PC-9 (cell line): ENCODE measurements around the gene ELMO2. TPM values are rescaled to one million over a fixed set of nuclear protein-coding genes. Genes with fewer than 3 reads are reported as not detected.

ENCODE experiments used
- BruUV-seq: library from RNA; stranded (reverse); fragments of 400-500 nt; replicated peaks from 2 replicates; lab custom pipeline; 2021; lab: Mats Ljungman, UMichigan
- CTCF ChIA-PET: fragments of 300-600 bp; sonication (Branson Sonifier 250); formaldehyde crosslinking; loops from one replicate; lab custom pipeline; 2022; ENCODE audit warnings: antibody characterized with exemption; lab: Charles Lee
- POLR2A ChIA-PET: fragments of 300-600 bp; sonication (Branson Sonifier 250); formaldehyde crosslinking; loops from one replicate; lab custom pipeline; 2022; ENCODE audit warnings: antibody characterized with exemption; ENCODE audit not compliant: unreplicated experiment; lab: Charles Lee
- DNase-seq, 2 experiments: peaks; one replicate each; pipeline versions ENCODE4 v3.0.0 to v3.0.0-alpha.2; 2015 to 2022; ENCODE audit warnings: mixed read lengths in 1 of 2
- H2AFZ ChIP-seq: fragments of 200-600 bp; sonication (generic); 2 replicates; pipeline ENCODE4 v1.8.1; 2017; ENCODE audit warnings: antibody characterized with exemption
- H3F3A ChIP-seq: fragments of 200-600 bp; sonication (generic); 2 replicates; pipeline ENCODE4 v1.8.1; 2017; ENCODE audit warnings: antibody characterized with exemption, mild to moderate bottlenecking, low read depth; ENCODE audit not compliant: insufficient read depth
- H3K27ac ChIP-seq: fragments of 200-600 bp; sonication (generic); 2 replicates; pipeline ENCODE4 v1.6.1; 2016; ENCODE audit warnings: mixed run types
- H3K27me3 ChIP-seq: fragments of 200-600 bp; sonication (generic); 2 replicates; pipeline ENCODE4 v1.6.1; 2016; ENCODE audit warnings: low read depth, mixed run types; ENCODE audit not compliant: insufficient read depth
- H3K36me3 ChIP-seq: fragments of 200-600 bp; sonication (generic); 2 replicates; pipeline ENCODE4 v1.6.1; 2016; ENCODE audit warnings: low read depth, mixed run types
- H3K4me1 ChIP-seq: fragments of 200-600 bp; sonication (generic); replicated peaks from 2 replicates; pipeline ENCODE4 v1.6.1; 2016; ENCODE audit warnings: mixed run types; ENCODE audit not compliant: insufficient read depth
- H3K4me2 ChIP-seq: fragments of 200-600 bp; sonication (generic); 2 replicates; pipeline ENCODE4 v1.6.1; 2017; ENCODE audit warnings: mixed run types
- H3K4me3 ChIP-seq: fragments of 200-600 bp; sonication (generic); 2 replicates; pipeline ENCODE4 v1.6.1; 2016; ENCODE audit warnings: mixed run types
- H3K79me2 ChIP-seq: fragments of 200-600 bp; sonication (generic); 2 replicates; pipeline ENCODE4 v1.6.1; 2017; ENCODE audit warnings: low read depth, mixed run types
- H3K9me2 ChIP-seq: fragments of 200-600 bp; sonication (generic); 2 replicates; pipeline ENCODE4 v1.8.1; 2017; ENCODE audit warnings: mild to moderate bottlenecking; ENCODE audit not compliant: insufficient read depth
- H3K9me3 ChIP-seq: fragments of 200-600 bp; sonication (generic); 2 replicates; pipeline ENCODE4 v1.8.1; 2016; ENCODE audit warnings: low read depth; ENCODE audit not compliant: insufficient read depth
- H4K20me1 ChIP-seq: fragments of 200-600 bp; sonication (generic); 2 replicates; pipeline ENCODE4 v1.8.1; 2017; ENCODE audit not compliant: insufficient read depth
- EZH2 ChIP-seq: fragments of 200-600 bp; sonication (generic); IDR thresholded peaks from 2 replicates; pipeline ENCODE4 v1.8.0; 2017; ENCODE audit warnings: antibody characterized with exemption, low read depth
- intact Hi-C: fragments of 100-400 bp; cut with micrococcal nuclease; formaldehyde crosslinking; loops from one replicate; pipeline ENCODE4 v1.10.0; 2022; ENCODE audit not compliant: unreplicated experiment
- total RNA-seq: library from RNA; stranded (reverse); gene quantifications from 2 replicates; pipeline ENCODE4 v1.2.3, GENCODE V29; 2021
- TF ChIP-seq, protein P1 (sequence below): fragments of 200-600 bp; sonication (generic); conservative IDR thresholded peaks from 2 replicates; pipeline ENCODE4 v1.6.1; 2017; ENCODE audit warnings: mixed run types, antibody characterized with exemption, mild to moderate bottlenecking, moderate library complexity

Gene ELMO2
- total RNA-seq, 1 experiment from 2014 or later = 29.4 TPM

DNA sequence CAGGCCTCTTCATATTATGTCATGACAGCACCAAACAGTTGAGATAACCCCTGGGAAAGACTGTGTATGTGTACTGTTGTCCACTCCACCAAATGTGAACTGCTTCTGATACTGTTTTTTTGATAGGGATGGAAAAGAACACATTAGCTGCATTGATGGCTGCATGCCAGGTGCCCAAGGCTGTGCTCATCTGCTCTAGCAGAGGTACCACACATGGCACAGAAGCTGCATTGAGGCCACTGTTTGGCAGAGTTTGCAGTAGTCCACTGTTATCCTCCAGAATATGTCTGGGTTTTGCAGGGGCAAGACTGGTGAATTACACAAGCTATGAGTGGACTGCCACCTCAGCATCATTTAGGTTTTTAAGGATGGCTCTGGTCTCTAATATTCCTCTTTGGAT, 28.2 kb upstream of the ELMO2 start:
- intact Hi-C loops = no loop called here
- H3F3A ChIP-seq = no peaks in the 10 kb centered on the region
- H3K79me2 ChIP-seq = no peaks in the 10 kb centered on the region
- no peak overlapping the region for H2AFZ ChIP-seq
- H3K27me3 ChIP-seq = peaks cover 89% of the 10 kb centered on the region
- no peaks in the 10 kb centered on the region for H3K9me3 ChIP-seq
- H3K4me2 ChIP-seq = no peak overlapping the region
- no TSS peak for BruUV-seq
- TF ChIP-seq, protein P1, sequence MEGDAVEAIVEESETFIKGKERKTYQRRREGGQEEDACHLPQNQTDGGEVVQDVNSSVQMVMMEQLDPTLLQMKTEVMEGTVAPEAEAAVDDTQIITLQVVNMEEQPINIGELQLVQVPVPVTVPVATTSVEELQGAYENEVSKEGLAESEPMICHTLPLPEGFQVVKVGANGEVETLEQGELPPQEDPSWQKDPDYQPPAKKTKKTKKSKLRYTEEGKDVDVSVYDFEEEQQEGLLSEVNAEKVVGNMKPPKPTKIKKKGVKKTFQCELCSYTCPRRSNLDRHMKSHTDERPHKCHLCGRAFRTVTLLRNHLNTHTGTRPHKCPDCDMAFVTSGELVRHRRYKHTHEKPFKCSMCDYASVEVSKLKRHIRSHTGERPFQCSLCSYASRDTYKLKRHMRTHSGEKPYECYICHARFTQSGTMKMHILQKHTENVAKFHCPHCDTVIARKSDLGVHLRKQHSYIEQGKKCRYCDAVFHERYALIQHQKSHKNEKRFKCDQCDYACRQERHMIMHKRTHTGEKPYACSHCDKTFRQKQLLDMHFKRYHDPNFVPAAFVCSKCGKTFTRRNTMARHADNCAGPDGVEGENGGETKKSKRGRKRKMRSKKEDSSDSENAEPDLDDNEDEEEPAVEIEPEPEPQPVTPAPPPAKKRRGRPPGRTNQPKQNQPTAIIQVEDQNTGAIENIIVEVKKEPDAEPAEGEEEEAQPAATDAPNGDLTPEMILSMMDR = no peak
- no peak for TF ChIP-seq EZH2
- POLR2A ChIA-PET = no interaction called here
- no peak overlapping the region for H3K27ac ChIP-seq
- DNase-seq = no peak
- H4K20me1 ChIP-seq = no peaks in the 10 kb centered on the region
- H3K4me1 ChIP-seq = no peaks in the 10 kb centered on the region
- no peaks in the 10 kb centered on the region for H3K9me2 ChIP-seq
- no peaks in the 10 kb centered on the region for H3K36me3 ChIP-seq
- no peak overlapping the region for H3K4me3 ChIP-seq
- CTCF ChIA-PET = no interaction called here

DNA sequence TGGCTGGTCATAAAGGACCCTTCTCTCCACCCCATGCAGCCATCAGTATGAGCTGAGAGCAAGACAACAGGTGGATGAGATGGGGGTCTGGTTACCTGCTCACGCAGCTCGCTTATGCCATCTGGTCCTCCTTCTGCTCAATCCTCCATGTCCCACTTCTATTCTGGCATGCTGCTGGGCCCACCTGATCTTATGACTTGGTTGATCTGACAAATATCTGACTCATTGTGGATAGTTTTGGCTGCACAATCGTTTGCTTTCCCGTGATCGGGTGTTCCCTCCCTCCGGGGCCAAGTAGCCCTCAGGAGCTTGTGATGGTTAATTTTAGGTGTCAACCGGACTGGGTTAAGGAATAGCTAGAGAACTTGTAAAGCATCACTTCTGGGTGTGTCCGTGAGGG, 26.6 kb upstream of the ELMO2 start:
- no peak for DNase-seq
- TF ChIP-seq EZH2 = no peak
- TF ChIP-seq, protein P1 = no peak
- intact Hi-C loops = no loop called here
- Histone ChIP-seq H3K79me2 (no peaks in the 10 kb centered on the region), H3K4me1 (no peaks in the 10 kb centered on the region), H3K9me3 (no peaks in the 10 kb centered on the region), H3K27me3 (peaks cover 92% of the 10 kb centered on the region), H3K4me3 (no peak overlapping the region), H3K36me3 (no peaks in the 10 kb centered on the region), H3K4me2 (no peak overlapping the region), H4K20me1 (no peaks in the 10 kb centered on the region), H2AFZ (no peak overlapping the region), H3K27ac (no peak overlapping the region), H3F3A (no peaks in the 10 kb centered on the region), H3K9me2 (no peaks in the 10 kb centered on the region)
- POLR2A ChIA-PET = interaction anchor here (0.6 to 0.7 kb wide), 2 partner anchors 365 to 977 kb away, joined by 3 read pairs; no protein-coding TSS in a partner anchor
- no TSS peak for BruUV-seq
- CTCF ChIA-PET = no interaction called here

DNA sequence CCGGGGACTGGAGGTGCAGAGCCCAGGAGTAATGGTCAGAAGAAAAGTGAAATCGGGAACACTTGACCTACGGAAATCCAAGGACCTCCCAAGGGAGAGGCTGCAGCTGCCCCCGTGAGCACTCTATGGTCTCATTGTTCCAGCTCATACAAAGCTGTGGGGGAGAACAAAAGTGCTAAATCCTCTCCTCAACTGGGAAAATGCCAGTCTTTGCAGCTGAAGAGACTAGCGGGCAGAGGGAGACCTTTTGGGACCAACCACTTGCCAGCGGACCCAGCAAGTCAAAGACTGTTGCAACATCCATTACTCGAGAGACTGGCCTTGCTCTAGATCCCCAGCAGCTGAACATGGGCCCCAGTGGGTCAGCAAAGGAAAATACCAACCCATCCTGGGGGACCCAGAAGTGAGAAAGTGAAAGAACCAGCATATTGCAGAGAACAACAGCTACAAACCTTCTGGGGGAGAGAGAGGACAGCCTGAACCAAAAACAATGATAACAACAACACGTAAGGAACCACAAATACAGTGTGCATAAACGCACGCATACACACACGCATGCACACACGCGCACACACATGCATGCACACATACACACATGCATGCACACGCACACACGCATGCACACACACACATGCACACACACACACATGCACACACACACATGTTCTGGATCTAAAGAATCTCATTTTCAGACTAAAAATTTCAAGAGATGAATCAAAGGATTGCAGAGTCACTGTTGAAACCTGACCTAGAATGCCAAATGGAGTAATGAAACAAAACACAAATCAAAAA, 24.7 kb upstream of the ELMO2 start:
- H3K9me3 ChIP-seq = no peaks in the 10 kb centered on the region
- no peaks in the 10 kb centered on the region for H3K79me2 ChIP-seq
- ChIA-PET CTCF (no interaction called here), POLR2A (no interaction called here)
- no TSS peak for BruUV-seq
- no peak overlapping the region for H3K27ac ChIP-seq
- DNase-seq = no peak
- H3K4me1 ChIP-seq = no peaks in the 10 kb centered on the region
- H3K4me2 ChIP-seq = no peak overlapping the region
- H4K20me1 ChIP-seq = no peaks in the 10 kb centered on the region
- no peak overlapping the region for H3K4me3 ChIP-seq
- H2AFZ ChIP-seq = no peak overlapping the region
- peaks cover 98% of the 10 kb centered on the region for H3K27me3 ChIP-seq
- H3K9me2 ChIP-seq = no peaks in the 10 kb centered on the region
- no peaks in the 10 kb centered on the region for H3F3A ChIP-seq
- no peaks in the 10 kb centered on the region for H3K36me3 ChIP-seq
- no peak for TF ChIP-seq EZH2
- TF ChIP-seq, protein P1 = no peak
- intact Hi-C loops = no loop called here
